ENCODE results near the gene RANBP1. TPM values are rescaled to one million over a fixed set of nuclear protein-coding genes. Genes with fewer than 3 reads are reported as not detected.

Gene RANBP1
- total and polyA plus RNA-seq, 12 donors, result 63.3 to 346 (median 126) TPM

- Histone ChIP-seq H3K4me3 (no peak overlapping the region), H3K27me3 (no peaks in the 10 kb centered on the region), H3K27ac (no peak overlapping the region), H3K9me3 (replicated peaks in 1 of 3) (no peaks in the 10 kb centered on the region), H3K4me1 (replicated peaks in 1 of 2) (no peaks in the 10 kb centered on the region), H3K36me3 (replicated peaks in 1 of 2) (peaks cover 0 to 90% of the 10 kb centered on the region in 2 donors)
- intact Hi-C loops (cut with DNase I), result loop anchor here in 1 of 2 donors (2.0 kb wide), 1 partner anchor 36 kb away; no protein-coding TSS in a partner anchor
- TF ChIP-seq CTCF (IDR thresholded peaks at IDR 0.05), result no peak
- no peak for TF ChIP-seq POLR2A (IDR thresholded peaks at IDR 0.05)
- 86 to 96% (median 90%) methylated on average over 8 to 20 of the region's 20 CpGs for WGBS, 4 donors
- DNase-seq, result no peak
Observed at GRCh38 chr22:20106205-20106848, 9.6 kb upstream of the RANBP1 start.

GRCh38 chr22:20106849-20107237 is 9.1 kb upstream of the RANBP1 start:
- 90 to 96% (median 93%) methylated on average over 8 to 10 of the region's 10 CpGs for WGBS, 4 donors
- intact Hi-C loops (cut with DNase I), result loop anchor here in 1 of 2 donors (2.0 kb wide), 1 partner anchor 36 kb away; no protein-coding TSS in a partner anchor
- no peaks in the 10 kb centered on the region for H3K4me1 ChIP-seq (replicated peaks in 1 of 2)
- TF ChIP-seq CTCF (IDR thresholded peaks at IDR 0.05) (no peak), POLR2A (IDR thresholded peaks at IDR 0.05) (no peak)
- no peak overlapping the region for H3K27ac ChIP-seq
- no peak for DNase-seq
- no peaks in the 10 kb centered on the region for H3K9me3 ChIP-seq (replicated peaks in 1 of 3)
- H3K36me3 ChIP-seq (replicated peaks in 1 of 2), result peaks cover 0 to 88% of the 10 kb centered on the region in 2 donors
- no peak overlapping the region for H3K4me3 ChIP-seq
- no peaks in the 10 kb centered on the region for H3K27me3 ChIP-seq

- DNase-seq, result no peak
- intact Hi-C loops (cut with DNase I), result loop anchor here in 1 of 2 donors (2.0 kb wide), 1 partner anchor 37 kb away; no protein-coding TSS in a partner anchor
- TF ChIP-seq POLR2A (IDR thresholded peaks at IDR 0.05), result no peak
- TF ChIP-seq CTCF (IDR thresholded peaks at IDR 0.05), result no peak
Observed at GRCh38 chr22:20107471-20107901, 8.4 kb upstream of the RANBP1 start.

GRCh38 chr22:20107951-20108756 is 7.8 kb upstream of the RANBP1 start:
- DNase-seq, result no peak
- intact Hi-C loops (cut with DNase I), result loop anchor here in 1 of 2 donors (2.0 kb wide), 1 partner anchor 37 kb away; no protein-coding TSS in a partner anchor
- no peaks in the 10 kb centered on the region for H3K4me1 ChIP-seq (replicated peaks in 1 of 2)
- H3K27me3 ChIP-seq, result no peaks in the 10 kb centered on the region
- H3K4me3 ChIP-seq, result no peak overlapping the region
- TF ChIP-seq CTCF (IDR thresholded peaks at IDR 0.05), result no peak
- TF ChIP-seq POLR2A (IDR thresholded peaks at IDR 0.05), result no peak
- no peaks in the 10 kb centered on the region for H3K9me3 ChIP-seq (replicated peaks in 1 of 3)
- peaks cover 0 to 88% of the 10 kb centered on the region in 2 donors for H3K36me3 ChIP-seq (replicated peaks in 1 of 2)
- H3K27ac ChIP-seq, result no peak overlapping the region
- 86 to 87% (median 87%) methylated on average over 3 to 13 of the region's 13 CpGs for WGBS, 4 donors

More at GRCh38 chr22:20107471-20107901, 8.4 kb upstream of the RANBP1 start:
- H3K27ac ChIP-seq, result no peak overlapping the region
- no peaks in the 10 kb centered on the region for H3K9me3 ChIP-seq (replicated peaks in 1 of 3)
- peaks cover 0 to 88% of the 10 kb centered on the region in 2 donors for H3K36me3 ChIP-seq (replicated peaks in 1 of 2)
- no peaks in the 10 kb centered on the region for H3K27me3 ChIP-seq
- H3K4me1 ChIP-seq (replicated peaks in 1 of 2), result no peaks in the 10 kb centered on the region
- 90 to 100% (median 93%) methylated on average over 6 to 7 of the region's 7 CpGs for WGBS, 4 donors
- no peak overlapping the region for H3K4me3 ChIP-seq

All from adrenal gland (tissue), 12 donors.